GM10266 (cell line): ENCODE results near the gene MRPL54.

Experiments
- DNase-seq: peaks from one replicate; pipeline ENCODE4 v3.0.0; 2012; ENCODE audit errors: extremely low spot score
- TF ChIP-seq, protein P1 (sequence below): IDR thresholded peaks from 2 replicates; pipeline ENCODE4 v1.5.1; 2012; ENCODE audit warnings: mild to moderate bottlenecking, low read depth; ENCODE audit not compliant: control insufficient read depth, insufficient read depth; ENCODE audit errors: missing control alignments

MRPL54 gene

DNA sequence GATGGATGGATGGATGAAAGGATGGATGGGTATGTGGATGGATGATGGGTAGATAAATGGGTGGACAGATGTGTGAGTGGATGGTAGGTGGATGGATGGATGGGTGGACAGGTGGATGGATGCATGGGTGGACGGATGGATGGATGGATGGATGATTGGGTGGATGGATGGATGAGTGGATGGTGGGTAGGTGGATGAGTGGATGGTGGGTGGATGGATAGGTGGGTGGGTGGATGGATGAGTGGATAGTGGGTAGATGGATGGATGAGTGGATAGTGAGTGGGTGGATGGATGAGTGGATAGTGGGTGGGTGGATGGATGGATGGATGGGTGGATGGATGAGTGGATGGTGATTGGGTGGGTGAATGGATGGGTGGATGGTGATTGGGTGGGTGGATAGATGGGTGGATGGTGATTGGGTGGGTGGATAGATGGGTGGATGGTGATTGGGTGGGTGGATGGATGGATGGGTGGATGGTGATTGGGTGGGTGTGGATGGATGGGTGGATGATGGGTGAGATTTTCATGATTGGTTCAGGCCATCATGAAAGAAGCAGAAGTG lies 14.1 kb downstream of the MRPL54 start:
- DNase-seq: no peak
- TF ChIP-seq, protein P1, sequence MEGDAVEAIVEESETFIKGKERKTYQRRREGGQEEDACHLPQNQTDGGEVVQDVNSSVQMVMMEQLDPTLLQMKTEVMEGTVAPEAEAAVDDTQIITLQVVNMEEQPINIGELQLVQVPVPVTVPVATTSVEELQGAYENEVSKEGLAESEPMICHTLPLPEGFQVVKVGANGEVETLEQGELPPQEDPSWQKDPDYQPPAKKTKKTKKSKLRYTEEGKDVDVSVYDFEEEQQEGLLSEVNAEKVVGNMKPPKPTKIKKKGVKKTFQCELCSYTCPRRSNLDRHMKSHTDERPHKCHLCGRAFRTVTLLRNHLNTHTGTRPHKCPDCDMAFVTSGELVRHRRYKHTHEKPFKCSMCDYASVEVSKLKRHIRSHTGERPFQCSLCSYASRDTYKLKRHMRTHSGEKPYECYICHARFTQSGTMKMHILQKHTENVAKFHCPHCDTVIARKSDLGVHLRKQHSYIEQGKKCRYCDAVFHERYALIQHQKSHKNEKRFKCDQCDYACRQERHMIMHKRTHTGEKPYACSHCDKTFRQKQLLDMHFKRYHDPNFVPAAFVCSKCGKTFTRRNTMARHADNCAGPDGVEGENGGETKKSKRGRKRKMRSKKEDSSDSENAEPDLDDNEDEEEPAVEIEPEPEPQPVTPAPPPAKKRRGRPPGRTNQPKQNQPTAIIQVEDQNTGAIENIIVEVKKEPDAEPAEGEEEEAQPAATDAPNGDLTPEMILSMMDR: no peak

GRCh38 chr19:3778104-3778867 lies 15.8 kb downstream of the MRPL54 start:
- TF ChIP-seq, protein P1: no peak
- no peak for DNase-seq

DNA sequence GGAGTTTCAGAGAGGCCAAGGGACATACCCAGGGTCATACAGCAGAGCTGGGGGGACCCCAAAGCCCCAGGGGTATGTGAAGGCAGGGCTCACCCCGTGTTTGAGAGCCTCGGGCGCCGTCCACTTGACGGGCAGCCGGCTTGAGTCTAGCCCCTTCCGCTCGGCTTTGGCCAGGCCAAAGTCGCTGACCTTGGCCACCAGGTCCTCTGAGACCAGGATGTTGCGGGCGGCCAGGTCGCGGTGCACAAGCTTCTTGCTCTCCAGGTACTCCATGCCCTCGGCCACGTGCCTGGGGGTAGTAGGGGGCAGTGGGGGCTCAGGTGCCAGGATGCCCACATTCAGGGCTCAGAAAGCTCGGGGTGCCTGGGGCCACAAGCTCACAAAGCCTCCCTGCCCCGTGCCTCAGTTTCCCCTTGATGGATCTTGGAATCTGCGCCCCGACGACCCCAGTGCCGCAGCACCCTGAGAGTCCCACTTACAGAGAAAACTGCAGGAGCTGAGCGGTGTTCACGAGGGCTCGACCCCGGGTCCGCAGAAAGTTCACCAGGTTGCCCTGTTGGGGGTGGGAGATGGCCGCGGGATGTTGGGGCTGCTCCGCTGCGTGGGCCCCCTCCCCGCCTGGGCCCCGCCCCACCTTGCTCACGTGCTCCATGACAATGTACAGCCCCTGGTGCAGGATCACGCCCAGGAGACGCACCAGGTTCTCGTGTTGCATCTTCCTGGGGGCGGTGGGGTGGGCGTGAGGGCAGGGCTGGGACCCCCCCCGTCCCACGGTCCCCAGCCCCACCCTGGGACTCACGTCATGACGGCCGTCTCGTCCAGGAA lies 16.6 kb downstream of the MRPL54 start:
- TF ChIP-seq, protein P1: no peak

GRCh38 chr19:3780786-3781304 lies 18.4 kb downstream of the MRPL54 start:
- no peak for DNase-seq
- TF ChIP-seq, protein P1: no peak

More for the DNA sequence above, 16.6 kb downstream of the MRPL54 start:
- no peak for DNase-seq

GRCh38 chr19:3781603-3782002 lies 19.1 kb downstream of the MRPL54 start:
- TF ChIP-seq, protein P1: no peak
- DNase-seq: no peak

- TF ChIP-seq, protein P1: no peak
- DNase-seq: no peak
These were observed 19.8 kb downstream of the MRPL54 start for GRCh38 chr19:3782330-3782729.

DNA sequence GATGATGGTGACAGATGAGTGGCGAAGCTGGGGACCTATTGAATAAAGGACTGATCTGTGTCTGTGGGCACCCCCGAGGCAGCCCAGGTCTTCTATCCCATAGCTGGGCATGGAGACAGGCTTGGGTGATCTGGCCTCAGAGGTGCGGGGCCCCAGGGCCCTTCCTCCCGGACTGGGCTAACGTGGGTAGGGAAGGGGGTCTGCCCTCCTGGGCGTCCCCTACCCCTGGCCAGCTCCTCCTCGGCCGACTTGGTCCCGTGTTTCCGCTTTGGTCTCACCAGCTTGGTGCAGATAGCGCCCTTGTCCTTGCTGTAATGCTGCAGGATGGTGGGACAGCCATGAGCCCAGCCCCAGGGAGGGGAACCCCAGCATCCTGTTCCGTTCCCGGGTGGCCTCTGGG lies 20.4 kb downstream of the MRPL54 start:
- DNase-seq: no peak
- TF ChIP-seq, protein P1: no peak
